Stimulated activated CD8-positive, alpha-beta memory T cell treated with anti-CD3 and anti-CD28 coated beads, Interleukin-4, amount 100 ng/mL, for 1 hour (primary cell): Measurements from ENCODE around the gene LRRC7.
"Not testable (repeated sequence)": the region's sequence is repeated elsewhere in the genome, so short reads cannot be mapped to it uniquely, and the experiment has no call there.

Source experiments
- DNase-seq, 2 donors: peaks; one replicate each; pipeline ENCODE4 v3.0.0-alpha.2; 2020; ENCODE audit warnings: low read depth in 2 of 2, low spot score in 1 of 2

LRRC7 gene

DNA sequence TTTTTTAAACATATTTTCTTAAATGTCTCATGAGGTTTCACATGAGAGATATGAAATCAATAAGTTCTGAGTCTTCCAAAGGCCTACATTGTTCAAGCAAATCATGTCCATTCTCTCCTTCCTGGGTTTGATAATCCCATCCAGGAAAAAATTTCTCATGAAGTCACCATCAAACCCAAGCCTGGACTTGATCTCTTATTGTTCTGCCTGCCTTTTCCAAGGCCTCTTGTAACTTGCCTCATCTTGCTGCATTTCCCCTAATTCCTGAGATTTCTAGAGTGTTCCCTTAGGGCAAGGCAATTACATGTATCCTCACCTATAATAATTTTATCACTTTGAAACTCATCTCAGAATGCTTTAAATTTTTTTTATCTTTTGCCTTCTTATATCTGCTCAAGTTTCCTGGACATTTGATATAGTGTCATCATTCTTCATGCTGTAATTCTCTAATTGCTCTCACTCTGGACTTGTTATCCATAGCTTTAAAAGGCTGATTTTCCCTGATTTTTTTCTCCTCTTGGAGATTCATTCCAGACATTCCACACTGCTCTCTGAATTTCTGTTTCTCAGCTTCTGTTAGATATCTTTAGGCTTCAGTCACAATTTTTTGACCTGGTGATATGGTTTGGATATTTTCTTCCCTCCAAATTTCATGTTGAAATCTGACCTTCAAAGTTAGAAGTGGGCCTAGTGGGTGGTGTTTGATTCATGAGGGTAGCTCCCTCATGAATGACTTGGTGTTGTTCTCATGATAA is 126.4 kb downstream of the LRRC7 start:
- no peak for DNase-seq

DNA sequence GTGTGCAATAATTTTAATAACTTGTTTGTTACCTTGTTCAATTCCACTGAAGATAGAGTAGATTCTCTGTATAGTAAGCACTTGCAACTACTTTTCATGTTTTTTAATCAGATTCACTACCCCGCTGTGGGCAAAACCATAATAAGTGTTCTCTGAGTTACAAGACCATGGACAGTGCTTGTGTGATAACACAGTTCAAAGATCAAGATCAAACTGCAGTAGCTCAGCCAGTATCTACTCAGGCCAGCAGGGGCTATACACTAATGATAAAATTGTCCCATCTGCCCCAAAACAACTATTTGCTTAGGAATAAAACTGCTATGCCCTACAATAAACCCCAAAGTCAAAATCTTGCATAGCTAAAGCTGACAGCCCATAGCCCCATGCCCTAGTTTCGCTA is 129.6 kb downstream of the LRRC7 start:
- DNase-seq = no peak

DNA sequence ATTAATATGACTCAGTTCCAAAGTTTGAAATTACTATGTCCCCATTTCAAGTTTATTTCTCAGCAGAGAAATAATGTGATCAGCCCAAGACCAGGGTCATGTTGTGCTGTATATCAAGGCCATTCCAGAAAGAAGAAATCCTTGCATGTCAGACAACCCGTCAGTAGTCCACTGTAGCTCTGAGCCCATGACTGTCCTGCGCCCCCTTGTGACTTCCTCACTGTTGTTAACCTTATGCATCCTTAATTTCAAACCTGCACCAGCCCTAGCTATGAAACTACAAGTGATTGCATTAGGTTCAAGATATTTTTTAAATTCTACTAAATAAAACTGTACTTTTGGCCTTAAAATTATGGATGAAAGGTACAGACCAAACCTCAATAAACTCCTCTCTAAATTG is 133.0 kb downstream of the LRRC7 start:
- no peak for DNase-seq

DNA sequence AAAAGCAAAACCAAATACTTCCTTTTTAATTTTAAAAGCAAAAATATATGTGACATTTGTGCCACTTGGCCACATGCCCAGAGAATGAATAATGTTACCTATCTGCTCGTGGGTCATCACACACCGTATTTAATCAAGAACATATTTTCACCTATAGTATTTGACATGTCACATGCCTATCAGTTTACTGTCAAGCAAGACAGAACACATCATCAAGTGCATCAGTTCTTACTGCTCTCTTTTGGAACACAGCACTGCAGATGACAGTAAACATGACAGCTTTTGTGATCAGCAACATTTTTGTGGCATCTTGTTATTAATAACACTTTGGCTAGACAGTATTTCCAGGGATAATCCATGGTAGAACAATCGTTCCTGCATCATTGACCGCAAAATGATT is 134.4 kb downstream of the LRRC7 start:
- DNase-seq = no peak

DNA sequence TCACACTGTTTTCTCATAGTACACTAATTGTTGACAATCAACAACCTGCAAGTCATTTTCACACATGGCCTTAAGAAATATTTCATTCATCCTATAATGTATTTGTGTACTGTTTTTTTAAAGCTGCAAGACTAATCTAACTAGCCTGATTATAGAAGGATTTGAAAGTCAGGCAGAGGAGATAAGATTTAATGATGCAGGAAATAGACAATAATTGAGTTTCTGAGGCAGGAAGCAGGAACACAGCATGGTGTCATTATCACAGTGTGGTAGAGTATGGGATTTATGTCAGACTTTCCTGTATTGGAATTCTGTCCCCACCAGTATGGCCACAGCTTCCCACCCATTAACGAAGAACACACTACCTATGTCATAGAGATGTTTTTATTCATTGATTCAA is 138.8 kb downstream of the LRRC7 start:
- DNase-seq = no peak

DNA sequence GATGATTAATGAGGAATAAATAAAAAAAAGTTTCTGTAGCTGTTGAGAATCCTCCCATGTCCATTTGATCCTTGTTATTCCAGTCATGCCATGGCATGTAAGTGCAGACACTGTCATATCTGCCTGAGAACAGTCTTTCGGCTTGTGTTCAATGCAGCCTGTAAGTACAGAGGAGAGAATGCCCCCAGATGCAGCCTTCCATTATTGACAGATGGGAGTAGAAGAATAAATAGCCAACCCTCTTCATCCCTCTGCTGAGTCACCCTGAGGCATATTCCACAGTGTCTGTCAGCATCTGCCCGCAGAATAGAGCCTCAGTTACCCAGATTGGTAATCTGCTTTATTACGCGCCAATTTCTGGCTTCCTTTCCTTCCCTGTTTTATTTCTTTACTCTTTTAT is 139.4 kb downstream of the LRRC7 start:
- DNase-seq = no peak

DNA sequence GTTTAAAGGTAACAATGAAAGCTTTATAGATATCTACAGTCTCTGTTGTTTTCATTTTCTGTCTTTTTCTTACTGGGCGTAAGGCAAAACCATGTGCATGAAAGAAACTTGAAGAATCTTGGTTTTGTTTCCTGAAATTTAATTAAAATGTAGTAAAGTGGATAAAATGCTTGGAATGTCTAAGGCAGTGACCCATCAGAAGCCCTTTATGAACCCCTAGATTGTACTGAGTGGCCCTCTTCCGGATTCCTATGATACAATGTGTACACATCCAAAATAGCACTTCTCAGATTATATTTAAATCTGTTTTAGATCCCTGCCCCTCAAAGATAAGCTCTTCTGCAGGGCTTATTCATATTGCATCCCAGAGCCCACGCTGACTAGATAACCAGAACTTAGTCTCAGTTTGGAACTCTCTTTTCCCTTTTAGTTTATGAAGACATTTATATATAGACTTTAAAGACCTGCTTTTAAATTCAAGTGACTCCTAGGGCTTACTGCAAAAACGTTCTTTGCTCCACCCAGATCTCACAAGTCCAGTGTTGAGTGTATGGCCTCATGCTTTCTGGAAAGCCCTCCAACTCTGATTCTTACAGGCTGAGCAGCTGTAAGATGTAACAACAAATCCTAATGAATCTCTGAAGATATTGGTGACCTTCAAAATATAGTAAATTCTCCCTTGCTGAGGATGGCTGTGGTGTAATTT is 142.9 kb downstream of the LRRC7 start:
- DNase-seq = no peak

DNA sequence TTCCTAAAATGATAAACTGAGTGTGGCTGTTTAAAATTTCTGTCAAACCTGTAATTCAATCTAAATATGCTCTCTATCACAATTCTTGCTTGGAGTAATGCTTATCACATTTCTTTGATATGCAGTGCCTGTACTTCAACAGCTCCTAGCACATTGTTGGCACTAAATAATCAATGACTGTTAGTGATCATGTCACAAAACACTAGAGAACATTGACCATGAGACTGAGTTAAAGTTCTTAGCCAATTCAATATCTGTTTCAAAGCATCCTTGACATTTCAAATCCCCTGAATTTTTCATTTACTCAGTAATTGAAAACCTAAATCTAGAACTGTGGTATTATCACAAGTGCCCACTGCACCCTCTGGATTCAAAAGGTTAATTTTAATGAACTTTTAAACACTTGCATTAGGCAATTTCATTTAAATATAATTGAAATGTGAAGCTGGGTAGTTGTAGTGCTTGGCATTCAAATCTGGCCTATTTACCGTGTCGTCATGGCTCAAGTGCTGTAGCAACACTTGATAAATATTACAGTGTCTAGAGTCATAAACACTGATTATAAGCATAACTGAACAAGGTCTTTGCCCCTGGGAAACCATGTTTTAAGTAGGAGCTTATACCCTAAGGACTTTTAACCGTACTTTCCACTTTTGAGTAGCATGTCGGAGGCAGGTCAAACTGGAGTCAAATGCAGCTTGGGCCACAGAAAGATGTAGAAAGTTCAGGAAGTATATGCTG is 143.6 kb downstream of the LRRC7 start:
- no peak for DNase-seq

DNA sequence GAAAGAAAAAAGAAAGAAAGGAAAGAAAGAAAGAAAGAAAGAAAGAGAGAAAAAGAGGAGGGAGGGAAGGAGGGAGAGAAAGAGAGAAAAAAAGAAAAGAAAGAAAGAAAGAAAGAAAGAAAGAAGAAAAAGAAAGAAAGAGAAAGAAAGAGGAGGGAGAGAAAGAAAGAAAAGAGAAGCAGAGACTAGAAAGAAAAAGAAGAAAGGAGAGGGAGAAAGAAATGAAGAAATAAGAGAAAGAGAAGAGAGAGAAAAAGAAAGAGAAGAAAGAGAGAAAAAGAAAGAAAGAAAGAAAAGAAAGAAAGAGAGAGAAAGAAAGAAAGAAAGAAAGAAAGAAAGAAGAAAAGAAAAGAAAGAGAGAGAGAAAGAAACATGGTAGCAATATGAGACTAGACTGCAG is 150.1 kb downstream of the LRRC7 start:
- DNase-seq = not testable (repeated sequence)

DNA sequence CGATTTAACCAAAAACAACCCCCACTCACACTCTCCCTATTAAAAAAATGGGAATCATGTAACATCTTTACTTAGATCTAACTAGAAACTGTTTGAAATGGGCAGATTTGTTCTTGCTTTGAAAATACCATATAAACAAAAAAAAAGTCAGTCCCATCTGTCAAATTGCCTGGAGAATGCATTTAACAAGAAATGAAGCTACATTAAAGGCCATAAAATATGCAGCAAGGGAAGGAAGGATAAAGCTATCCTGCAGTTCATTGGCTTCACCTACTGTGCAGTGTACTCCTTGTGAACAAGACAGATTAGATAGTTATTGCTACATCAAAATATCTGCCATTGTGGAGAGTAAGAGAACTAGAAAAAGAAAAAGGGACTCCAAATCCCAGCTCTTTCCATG is 160.5 kb downstream of the LRRC7 start:
- DNase-seq = no peak

DNA sequence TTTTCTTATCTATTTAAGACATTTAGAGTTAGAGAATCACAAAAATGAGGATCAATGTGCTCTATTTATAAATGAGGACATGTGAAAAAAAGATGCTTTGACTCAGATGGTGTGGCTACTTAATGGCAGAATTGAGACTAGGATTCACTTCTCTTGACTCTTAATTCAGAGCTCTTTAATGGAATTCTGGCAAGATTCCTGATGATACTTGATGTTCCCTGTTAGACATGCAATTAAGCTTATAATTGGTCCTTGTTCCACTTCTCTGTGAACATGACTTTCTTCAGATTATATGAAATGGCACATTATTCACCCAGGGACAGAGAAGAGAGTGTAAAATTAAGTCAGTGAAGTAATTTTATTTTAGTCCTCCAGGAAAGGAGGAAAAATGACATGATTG is 165.3 kb downstream of the LRRC7 start:
- no peak for DNase-seq

DNA sequence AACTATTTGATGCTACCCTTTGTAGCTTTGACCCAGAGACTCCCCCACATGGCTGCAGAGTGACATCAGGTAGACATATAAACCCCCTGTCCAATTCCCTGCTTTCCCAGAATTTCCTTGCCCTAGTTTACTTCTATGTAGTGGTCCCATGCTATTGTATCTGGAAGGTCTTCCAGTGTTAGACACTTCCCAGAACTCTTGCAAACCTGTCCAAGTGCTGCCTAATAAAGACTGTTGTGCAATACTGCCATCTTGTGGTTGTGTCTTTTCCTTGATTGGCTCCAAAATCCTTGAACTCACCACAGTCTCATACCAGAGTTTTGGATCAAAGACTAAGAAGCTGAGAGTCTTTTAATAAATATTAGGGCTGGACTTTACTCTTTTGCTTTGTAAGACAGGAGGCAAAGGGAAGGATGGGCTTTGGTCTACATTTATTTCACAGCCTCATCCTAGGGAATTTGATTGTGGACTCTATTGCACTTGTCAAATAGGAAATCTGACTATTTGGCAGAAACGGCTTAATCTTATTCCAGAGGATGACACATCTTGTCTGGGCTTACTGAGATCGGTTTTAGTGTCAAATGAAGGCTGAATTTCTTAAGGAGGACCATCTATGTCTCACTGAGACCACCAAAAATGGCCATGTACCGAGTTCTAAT is 169.9 kb downstream of the LRRC7 start:
- no peak for DNase-seq

DNA sequence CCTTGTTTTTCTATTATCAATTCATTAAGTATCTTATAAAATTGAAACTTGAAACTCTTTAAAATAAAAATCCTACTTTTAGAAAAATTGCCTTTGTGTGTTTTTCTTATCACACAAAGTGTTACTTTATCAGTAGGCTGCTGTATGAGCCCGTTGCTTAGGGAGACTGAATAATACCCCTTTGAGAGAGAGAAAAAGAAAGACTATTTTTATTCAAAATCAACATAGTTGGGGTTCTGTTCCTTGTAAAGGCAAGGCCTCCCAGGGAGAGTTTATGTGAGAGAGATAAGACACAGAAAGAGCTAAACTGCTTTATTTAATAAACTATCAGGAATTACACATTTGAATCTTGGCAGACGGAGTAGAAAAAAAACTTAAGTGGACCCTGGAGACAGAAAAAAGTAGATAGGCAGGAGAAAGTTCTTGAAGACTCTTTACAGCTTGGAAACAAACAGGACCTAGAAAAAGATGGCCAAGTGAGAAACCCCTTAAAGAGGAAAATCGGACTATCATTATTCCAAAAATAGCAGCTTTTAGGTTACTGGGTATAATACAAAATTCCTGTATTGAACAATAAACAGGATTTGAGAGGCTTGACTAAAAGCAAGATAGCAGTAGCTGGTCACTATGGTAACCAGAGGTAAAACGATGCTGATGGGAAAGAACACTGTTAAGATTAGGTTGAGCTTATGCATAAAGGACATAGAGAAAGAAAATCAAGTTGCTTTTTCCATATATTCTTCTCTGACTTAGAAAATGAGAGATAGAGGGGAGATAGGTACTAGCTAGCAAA is 170.9 kb downstream of the LRRC7 start:
- no peak for DNase-seq

DNA sequence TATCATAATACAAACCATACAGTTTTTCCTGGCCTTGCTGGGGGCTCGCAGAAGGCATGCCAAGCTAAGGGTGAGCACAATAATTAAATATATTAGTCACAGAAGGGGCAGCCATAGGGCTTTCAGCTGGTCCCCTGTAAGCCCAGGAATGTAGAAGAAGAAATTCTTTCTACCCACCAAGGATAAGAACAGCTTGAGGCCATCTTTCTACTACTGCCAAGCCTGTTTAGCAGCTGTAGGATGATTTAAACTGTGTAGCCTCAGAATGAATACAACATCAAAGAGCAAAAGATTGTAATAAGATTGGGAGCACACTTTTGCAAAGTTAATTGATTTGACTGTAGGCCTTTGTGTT is 171.5 kb downstream of the LRRC7 start:
- DNase-seq = no peak

DNA sequence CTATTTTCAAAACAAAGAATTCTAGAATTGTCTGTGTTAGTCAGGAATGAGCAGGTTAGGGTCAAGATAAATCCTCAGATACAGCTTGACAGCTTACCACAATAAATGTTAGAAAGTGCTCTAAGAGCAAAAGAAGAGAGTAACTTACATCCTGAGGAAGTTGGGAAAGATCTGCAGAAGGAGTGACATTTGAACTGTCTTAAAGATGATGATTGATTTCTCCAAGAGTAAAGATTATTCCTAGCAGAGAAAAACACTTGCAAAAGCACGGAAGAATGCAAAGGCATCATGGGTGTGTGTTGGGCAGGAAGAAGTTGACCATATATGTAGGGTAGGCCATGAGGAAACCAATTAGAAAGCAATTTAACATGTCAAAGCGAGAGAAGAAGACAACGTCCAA is 175.4 kb downstream of the LRRC7 start:
- DNase-seq = no peak

DNA sequence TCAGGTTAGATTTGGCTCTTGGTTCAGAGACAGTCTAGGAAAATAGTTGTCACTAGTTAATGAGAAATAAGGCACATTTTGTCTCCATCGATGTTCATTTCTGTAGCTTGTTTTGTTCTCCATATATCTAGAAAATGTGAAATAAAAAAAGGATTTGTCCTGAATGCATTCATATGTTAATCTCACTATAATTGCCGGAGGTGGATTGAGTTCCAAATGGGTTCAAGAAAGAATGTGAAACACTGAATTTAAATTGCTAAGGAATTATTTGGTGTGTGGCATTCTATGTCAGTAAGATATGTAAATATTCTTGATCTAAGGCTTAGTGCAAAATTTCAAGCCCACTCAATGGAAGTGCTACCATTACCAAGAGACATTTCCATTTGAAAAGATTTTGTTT is 176.7 kb downstream of the LRRC7 start:
- DNase-seq = no peak

DNA sequence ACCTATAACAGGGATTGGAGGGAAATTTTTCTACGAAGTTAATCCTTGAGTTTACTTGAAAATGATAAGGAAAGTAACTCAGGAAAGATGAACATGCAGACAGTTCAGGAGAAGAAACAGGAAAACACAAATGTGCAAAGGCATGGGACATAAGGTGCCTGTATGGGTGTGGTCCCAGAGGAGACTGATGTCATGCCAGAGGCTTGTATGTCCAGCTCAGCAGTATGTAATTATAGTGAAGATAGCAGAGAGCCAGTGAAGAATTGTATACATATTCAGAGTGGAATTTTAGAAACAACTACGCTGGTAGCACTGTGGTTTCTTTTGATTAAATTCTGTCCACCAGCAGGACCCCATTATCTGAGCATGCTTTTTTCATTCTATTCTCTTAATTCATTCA is 179.5 kb downstream of the LRRC7 start:
- DNase-seq = no peak

DNA sequence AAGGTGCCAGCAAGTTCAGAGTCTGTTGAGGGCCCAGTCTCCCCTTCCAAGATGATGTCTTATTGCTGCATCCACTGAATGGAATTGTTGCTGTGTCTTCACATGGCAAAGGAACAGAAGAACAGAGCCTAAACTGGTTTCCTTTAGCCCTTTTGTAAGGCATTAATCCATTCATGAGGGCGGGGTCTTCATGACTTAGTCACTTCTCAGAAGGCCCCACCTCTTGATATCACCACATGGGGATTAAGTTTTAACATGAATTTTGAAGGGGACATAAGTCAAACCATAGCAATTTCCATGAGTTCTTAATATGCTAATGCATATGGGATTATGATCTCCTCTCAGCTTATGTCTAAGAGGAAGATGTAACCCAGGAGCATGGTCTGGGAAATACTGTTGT is 182.9 kb downstream of the LRRC7 start:
- no peak for DNase-seq

DNA sequence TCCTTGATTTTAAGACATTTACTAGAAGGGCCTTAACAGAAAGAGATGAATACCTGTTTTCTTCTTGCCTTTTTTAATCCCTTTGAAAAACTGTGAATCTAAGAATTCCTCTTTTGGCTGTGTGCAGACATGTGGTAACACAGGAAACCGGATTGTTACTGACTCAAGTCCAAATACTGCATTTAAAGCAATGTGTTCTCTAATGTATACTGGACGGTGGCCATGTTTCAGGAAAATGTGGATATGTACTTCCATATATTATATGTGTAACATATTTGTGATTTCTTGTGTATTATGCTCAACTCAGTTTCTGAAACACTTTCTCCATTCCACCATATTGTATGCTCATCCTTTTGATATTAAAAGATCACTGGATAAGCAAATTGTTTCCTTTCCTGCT is 185.1 kb downstream of the LRRC7 start:
- DNase-seq = no peak

DNA sequence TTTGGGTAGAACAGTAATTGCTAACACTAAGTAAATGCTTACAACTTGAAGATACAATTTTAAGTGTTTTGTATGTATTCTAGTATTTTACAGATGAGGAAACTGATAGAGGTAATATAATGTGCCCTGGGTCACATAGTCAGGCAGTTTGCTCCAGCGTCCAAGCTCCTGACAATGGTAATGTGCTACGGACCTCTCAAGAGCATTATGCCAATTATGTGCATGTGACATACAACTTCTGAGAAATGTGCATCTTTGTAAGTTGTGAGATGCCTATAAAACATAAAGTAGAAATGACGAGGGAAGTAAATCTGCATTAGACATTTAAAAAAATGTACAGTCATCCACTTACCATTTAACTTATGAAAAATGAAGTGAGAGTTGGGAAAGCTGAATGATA is 186.8 kb downstream of the LRRC7 start:
- no peak for DNase-seq

DNA sequence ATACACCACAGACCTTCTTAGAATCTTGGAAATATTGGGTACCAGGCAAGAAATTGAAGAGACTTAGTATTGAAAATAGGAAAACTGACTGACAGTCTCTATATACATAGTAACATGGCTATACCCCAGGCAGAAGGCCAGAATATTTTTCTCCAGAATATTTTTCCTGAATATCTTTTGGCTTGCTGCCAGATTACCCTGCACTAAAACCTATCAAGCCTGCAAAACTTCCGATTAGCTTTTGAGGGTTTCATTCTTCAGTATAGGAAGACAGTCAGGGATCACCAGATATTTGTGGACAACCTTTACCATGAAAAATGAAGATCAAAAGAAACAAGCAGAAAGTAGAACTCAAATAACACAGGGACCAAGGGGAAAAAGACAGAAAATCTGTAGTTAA is 187.9 kb downstream of the LRRC7 start:
- no peak for DNase-seq
